DLD1 (cell line): ENCODE results near the gene NFAT5.
"Not testable (repeated sequence)": the region's sequence is repeated elsewhere in the genome, so short reads cannot be mapped to it uniquely, and the experiment has no call there.

Experiments
- in situ Hi-C: cut with HindIII; loops from 2 replicates; pipeline ENCODE4 v1.10.0; 2017; ENCODE audit warnings: low sequenced_read_pairs

NFAT5 gene

DNA sequence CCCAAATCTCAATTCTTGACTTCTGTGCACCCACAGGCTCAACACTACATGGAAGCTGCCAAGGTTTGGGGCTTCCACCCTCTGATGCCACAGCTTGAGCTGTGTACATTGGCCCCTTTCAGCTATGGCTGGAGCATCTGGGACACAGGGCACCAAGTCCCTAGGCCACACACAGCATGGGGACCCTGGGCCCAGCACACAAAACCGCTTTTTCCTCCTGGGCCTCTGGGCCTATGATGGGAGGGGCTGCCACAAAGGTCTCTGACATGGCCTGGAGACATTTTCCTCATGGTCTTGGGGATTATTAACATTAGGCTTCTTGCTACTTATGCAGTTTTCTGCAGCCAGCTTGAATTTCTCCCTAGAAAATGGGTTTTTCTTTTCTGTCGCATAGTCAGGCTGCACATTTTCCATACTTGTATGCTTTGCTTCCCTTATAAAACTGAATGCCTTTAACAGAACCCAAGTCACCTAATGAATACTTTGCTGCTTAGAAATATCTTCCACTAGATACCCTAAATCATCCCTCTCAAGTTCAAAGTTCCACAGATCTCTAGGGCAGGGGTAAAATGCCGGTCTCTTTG, 70.9 kb downstream of the NFAT5 start:
- in situ Hi-C loops, result not testable (repeated sequence)

DNA sequence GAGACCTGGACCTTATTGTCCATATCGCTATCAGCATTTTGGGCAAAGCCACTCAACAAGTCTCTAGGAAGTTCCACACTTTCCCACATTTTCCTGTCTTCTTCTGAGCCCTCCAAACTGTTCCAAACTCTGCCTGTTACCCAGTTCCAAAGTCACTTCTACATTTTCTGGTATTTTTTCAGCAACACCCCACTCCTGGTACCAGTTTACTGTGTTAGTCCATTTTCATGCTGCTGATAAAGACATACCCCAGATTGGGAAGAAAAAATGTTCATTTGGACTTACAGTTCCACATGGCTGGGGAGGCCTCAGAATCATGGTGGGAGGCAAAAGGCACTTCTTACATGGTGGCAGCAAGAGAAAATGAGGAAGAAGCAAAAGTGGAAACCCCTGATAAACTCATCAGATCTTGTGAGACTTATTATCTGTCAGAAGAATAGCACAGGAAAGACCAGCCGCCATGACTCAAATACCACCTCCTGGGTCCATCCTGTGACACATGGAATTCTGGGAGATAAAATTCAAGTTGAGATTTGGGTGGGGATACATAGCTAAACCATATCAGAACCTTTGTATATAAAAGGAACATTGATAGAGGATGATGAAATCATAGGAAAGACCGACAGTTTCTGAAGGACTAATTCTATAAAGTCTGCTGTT, 71.6 kb downstream of the NFAT5 start:
- in situ Hi-C loops, result not testable (repeated sequence)

DNA sequence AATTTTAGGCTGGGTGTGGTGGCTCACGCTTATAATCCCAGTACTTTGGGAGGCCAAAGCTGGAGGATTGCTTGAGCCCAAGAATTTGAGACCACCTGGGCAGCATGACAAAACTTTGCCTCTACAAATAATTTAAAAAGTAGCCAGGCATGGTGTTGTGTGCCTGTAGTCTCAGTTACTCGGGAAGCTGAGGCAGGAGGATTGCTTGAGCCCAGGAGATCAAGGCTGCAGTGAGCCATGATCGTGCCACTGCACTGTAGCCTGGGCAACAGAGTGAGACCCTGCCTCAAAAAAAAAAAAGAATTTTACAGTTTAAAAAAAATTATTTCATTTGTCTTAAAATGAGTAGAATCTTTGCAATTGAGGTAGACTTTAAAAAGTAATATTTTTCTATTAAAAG, 78.2 kb downstream of the NFAT5 start:
- in situ Hi-C loops, result not testable (repeated sequence)

DNA sequence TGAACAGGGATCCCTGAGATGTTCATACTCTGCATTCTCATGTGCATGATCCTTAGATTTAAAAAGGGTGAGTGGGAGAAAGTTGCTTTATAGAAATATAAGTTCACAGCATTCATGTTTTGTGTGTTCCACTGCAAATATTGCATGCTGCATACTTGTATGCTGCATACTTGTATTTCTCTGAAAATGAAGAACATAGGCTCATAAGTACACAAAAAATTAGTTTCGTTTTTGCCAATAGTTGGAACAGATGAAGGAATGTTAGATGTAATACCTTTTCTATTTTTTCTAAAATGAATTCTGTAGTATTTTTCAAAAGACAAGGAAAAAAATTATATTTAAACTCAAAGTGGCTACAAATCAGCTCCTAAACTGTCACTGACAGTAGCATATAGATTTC, 79.0 kb downstream of the NFAT5 start:
- in situ Hi-C loops, result no loop called here

DNA sequence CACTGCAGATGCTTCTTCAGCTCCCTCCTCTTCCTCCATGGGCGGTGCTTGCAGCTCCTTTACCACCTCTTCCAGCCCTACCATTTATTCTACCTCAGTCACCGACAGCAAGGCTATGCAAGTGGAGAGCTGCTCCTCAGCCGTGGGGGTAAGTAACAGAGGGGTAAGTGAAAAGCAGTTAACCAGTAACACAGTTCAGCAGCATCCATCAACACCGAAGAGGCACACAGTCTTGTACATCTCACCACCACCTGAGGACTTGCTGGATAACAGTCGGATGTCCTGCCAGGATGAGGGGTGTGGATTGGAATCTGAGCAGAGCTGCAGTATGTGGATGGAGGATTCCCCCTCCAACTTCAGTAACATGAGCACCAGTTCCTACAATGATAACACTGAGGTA, 81.3 kb downstream of the NFAT5 start:
- in situ Hi-C loops, result no loop called here

DNA sequence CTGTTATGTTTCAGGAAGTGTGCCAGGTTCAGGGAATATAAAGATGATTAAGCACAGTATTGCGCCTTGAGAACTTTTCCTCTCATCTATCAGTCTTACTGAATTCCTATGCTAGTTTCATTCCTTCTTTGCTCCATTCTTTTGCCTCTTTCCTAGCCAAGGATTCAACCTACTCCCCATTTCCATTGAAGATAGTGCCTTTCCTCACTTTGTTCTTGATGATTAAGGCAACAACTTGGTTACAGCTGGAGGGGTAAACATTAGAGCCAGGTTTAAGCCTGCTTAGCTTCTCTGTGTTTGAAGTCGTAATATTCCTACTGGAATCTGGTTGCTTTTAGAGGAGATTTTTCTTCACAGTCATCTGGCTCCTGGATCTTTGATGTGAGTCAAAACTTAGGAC, 85.5 kb downstream of the NFAT5 start:
- in situ Hi-C loops, result no loop called here

DNA sequence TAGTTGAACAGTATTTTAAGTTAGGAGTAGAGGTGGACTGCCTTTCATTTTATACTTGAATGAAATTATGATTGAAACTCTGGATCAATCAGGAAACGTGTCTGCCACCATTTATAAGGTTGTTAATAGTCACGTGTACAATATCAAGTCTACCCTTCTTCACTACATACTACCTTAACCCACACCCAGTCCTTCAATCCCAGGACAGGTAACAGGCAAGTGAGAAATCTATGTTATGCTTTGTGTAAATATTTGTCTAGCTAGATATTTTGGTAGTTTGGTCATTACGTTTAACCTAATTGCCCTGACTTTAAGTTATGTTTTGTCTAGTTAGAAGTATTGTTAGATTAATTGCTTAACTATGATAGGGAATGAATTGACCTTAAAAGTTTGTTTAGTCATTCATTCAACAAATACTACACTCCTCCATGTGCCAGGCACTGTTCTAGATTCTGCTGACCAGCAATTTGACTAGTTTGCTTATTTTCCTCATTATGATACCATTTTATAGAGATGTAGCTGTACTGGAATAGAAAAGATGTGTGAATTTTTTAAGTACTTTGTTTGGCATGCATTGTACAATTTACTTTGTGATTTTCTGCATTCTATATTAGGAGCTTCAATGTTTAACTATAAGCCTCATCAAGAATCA, 88.6 kb downstream of the NFAT5 start:
- in situ Hi-C loops, result no loop called here

DNA sequence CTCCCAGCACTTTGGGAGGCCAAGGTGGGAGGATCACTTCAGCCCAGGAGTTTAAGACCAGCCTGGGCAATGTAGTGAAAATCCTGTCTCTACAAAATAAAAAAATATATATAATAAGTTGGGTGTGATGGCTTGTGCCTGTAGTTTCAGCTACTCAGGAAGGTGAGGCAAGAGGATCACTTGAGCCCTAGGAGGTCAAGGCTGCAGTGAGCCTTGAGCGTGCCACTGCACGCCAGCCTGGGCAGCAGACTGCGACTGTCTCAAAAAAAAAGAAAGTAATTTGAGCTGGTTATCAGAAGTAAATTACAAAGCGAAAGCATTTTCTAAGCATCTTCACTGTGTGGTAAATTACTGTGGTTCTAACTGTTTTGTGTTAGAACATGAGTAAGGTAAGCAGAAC, 94.4 kb downstream of the NFAT5 start:
- in situ Hi-C loops, result loop anchor here (5.0 kb wide), 1 partner anchor 68 kb away; no protein-coding TSS in a partner anchor

DNA sequence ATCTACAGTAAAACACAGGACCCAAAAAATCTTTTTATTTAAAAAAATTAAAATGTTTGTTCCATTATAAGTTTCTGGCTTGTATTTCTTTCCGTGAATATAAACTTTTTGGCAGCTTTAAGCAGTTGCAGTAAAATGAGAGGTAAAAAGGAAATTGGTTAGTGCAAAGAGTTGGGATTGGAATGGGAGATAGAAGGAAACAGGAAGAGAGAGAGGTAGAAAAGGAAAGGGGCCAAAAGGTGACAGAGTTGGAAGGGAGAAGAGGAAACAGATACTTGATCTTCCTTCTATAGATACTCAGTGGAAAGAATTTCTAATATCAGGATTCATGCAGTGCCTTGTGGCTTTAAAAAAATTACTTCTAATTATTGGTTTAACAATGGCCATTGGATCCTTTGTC, 97.1 kb downstream of the NFAT5 start:
- in situ Hi-C loops, result loop anchor here (5.0 kb wide), 1 partner anchor 71 kb away; no protein-coding TSS in a partner anchor

DNA sequence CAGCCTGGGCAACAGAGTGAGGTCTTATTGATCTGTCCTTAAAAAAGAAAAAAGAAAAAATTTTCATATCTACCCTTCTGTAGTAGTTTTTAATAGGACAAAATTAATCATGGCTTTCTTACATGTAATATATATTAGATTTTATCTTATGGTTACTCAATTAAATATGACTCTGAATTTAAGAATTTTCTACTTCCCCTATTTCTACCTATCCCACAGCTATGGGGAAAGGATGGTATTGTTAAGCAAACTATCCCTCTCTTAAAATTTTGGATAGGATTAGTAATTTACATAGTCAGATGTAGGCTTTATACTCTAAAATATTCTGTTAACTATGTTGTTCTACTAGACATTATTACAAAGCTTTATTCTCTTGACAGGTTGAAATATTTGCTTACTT, 98.1 kb downstream of the NFAT5 start:
- in situ Hi-C loops, result loop anchor here (5.0 kb wide), 1 partner anchor 72 kb away; no protein-coding TSS in a partner anchor

DNA sequence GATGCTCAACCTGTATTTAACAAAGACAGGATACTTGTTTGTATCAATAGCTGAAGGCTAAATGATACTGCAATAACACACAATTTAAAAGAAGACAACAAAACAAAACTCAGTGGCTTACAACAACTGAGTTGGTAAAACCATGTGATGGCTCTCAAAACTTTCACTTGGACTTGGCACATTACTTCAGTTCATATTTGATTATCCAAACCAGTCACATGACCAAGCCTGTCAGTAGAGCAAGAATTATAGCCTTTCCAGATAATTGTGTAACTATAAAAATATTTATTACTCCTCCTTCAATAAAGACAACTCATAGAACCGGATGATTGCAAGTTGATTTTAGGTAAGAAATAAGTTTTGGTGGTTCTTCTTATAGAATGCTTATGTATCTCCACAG, 103.8 kb downstream of the NFAT5 start:
- in situ Hi-C loops, result no loop called here

DNA sequence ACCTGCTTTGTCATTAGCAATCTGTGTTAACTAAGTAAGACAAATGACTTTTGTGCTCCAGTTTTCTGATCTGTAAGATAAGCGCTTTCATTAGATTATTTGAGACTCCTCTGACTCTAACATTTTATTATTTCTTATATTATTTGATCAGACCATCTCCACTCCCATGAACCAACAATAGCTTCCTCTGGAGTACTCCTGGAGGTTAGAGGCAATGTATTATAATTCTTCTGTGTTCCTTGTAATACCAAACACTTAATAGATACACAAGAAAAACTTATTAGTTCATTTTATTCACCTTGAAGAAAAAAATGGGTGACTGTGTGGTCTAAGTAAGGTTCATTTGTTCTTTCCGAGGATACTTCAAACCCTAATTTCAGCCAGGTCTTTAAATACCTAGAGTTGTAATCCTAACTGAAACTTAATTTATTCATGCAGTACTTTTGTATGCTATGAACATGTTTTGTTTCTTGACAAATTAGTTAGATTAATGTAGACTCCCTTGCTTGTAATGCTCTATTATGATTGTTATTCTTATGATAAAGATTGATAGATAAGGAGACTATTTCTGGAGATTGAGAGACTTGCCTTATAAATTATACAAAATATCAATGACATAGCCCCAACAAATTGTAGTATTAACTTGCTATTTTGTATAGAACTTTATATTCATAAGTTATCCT, 106.7 kb downstream of the NFAT5 start:
- in situ Hi-C loops, result no loop called here

DNA sequence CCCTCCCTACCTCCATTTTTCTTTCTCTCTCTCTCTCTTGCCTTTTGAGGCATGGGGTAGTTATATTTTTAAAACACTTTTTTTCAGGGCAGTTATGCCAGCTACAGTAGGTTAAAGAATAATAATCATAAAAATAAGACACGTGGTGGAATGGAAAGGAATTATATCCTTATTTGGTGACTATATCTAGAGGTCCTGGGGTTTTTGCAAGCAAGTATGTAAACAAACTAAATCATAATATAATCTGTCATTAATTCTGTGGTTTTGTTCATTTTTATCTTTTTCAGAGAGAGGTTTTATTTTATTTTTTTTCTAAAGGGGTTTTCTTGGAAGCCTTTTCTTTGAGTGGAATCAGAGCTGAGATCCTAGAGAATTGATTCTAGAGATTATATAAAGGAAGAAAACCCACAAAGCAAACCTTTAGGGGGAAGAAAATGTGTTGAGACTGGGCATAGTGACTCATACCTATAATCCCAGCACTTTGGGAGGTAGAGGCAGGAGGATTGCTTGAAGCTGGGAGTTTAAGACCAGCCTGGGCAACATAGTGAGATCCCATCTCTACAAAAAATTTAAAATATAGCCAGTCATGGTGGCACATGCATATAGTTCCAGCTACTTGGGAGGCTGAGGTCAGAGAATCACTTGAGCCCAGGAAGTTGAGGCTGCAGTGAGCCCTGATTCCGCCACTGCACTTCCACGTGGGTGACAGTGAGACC, 107.4 kb downstream of the NFAT5 start:
- in situ Hi-C loops, result no loop called here

DNA sequence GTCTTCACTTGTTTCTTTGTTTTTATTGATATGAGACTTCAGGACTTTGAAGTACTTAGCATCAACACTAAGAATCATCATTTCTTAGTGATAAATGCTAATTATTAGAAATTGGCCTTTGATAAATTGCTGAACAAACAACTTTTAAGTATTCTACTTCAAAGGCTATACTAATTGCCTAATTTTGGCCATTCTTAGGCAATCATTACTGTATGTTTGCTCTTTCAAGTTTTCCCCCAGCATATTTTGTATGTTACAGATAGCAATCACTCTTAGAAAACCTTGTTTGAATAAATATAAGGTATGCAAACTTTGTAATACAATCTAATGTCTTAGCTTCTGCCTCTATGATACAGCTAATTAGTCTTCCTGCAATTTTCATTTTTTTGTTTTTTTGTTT, 114.6 kb downstream of the NFAT5 start:
- in situ Hi-C loops, result no loop called here

DNA sequence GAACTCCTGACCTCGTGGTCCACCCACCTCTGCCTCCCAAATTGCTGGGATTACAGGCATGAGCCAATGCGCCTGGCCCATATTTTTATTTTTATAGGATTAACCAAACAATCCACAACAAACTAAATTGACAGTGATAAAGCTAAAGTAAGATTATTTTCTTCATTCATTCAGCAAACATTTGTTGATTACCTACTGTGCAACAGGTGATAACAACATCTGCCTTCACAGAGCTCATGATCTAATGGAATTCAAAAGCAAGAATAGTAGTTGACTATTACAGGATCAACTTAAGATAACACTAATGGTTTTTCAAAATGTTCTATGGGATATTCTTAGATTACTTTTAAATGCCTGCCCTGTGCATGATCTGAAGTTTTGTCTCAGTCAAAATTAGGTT, 122.8 kb downstream of the NFAT5 start:
- in situ Hi-C loops, result no loop called here

DNA sequence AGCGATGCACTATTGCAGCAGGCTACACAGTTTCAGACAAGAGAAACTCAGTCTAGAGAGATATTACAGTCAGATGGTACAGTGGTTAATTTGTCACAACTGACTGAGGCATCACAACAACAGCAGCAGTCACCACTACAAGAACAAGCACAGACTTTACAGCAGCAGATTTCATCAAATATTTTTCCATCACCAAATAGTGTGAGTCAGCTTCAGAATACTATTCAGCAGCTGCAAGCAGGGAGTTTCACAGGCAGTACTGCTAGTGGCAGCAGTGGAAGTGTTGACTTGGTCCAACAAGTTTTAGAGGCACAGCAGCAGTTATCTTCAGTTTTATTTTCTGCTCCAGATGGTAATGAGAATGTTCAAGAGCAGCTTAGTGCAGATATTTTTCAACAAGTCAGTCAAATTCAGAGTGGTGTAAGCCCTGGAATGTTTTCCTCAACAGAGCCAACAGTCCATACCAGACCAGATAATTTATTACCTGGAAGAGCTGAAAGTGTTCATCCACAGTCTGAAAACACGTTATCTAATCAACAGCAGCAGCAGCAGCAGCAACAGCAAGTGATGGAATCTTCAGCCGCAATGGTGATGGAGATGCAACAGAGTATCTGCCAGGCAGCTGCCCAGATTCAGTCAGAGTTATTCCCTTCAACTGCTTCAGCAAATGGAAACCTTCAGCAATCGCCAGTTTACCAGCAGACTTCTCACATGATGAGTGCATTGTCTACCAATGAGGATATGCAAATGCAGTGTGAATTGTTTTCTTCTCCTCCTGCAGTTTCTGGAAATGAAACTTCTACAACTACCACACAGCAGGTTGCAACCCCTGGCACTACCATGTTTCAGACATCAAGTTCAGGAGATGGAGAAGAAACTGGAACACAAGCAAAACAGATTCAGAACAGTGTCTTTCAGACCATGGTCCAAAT, 126.5 kb downstream of the NFAT5 start:
- in situ Hi-C loops, result no loop called here

DNA sequence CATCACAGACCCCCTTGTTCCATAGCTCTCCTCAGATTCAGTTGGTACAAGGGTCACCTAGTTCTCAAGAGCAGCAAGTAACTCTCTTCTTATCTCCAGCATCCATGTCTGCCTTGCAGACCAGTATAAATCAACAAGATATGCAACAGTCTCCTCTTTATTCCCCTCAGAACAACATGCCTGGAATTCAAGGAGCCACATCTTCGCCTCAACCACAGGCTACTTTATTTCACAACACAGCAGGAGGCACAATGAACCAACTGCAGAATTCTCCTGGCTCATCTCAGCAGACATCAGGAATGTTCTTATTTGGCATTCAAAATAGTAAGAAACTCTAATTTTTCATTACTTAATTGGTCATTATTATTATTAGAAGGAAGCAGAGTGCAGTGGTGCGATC, 128.2 kb downstream of the NFAT5 start:
- in situ Hi-C loops, result no loop called here

DNA sequence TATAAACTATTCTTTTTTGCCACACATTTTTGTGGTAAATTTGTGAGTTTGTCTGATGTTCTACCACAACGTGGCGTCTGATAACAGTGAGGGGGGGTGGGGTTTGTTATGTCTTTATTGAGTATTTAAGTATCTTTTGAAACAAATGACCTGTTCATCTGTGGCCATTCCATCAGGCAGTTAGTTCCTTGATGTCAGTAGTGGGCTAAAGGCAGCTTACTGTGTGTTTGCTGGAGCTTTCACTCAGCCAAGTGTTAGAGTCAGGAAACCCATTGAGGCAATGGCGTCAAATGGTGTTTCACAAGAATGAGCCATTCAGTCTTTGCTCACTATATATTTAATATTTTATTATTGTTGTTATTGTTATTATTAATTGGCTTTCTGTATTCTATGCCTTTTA, 132.6 kb downstream of the NFAT5 start:
- in situ Hi-C loops, result no loop called here

DNA sequence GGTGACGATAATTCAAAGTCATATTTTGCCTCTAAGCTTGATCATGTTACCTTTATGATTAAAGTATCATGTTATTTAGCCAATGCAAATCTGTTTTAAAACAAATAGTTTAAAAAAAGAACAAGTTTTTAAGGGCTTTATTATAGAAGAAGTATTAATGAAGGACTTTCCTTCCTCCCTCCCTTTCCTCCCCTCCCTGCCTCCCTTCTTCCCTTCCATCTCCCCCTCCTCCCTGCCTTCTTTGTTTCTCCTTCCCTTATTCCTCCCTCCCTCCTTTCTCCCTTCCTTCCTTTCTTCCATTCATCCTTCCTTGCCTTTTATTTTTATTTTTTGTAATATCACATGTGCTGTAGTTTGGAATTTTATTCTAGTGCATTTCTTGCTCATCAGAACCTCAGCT, 134.1 kb downstream of the NFAT5 start:
- in situ Hi-C loops, result no loop called here

DNA sequence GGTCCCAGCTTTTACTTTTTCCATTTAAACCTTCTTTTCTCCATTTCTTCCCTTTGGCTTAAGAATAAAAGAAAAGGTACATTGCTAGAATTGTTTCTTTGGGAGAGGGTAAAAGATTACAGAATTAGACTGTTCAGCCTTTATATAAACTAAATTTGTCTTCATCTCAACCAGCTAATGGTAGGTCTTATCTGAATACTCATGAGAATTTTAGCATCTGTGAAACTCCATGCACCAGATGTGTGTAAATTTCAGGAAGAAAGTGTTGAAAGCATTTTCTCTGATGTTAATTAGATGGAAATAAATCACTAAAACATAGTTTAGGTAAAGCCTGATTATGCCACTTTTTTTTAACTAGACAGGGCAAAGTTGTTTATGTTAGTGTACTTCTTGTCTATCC, 135.7 kb downstream of the NFAT5 start:
- in situ Hi-C loops, result no loop called here
